ENCODE data around the gene DNAI4.

- no peak for TF ChIP-seq EZH2phosphoT487 (IDR thresholded peaks at IDR 0.05; ENCODE audit: low read depth)
- no peak for TF ChIP-seq CTCF (IDR thresholded peaks at IDR 0.05; ENCODE audit: low read depth, low read length)
These were observed 4.6 kb upstream of the DNAI4 start for GRCh38 chr1:66929146-66929688.

Measured in OCI-LY3 (cell line).